NCI-H345 (cell line): ENCODE data around the gene CNOT6.
"Not testable (repeated sequence)": the region's sequence is repeated elsewhere in the genome, so short reads cannot be mapped to it uniquely, and the experiment has no call there.

Source experiments
- DNase-seq: peaks from one replicate; lab custom pipeline; 2025; lab: John Stamatoyannopoulos, UW

Gene CNOT6

GRCh38 chr5:180494060-180494509, at the start of gene CNOT6:
CNOT6 (plus strand) TSS chr5:180494379; CDS start chr5:180529277, 34,898 bp downstream.
- DNase-seq: peak; percentile 95

GRCh38 chr5:180454752-180455151, 39.4 kb upstream of the CNOT6 start:
- no peak for DNase-seq

GRCh38 chr5:180455872-180456271, 38.3 kb upstream of the CNOT6 start:
- DNase-seq: no peak

GRCh38 chr5:180456792-180457191, 37.4 kb upstream of the CNOT6 start:
- DNase-seq: no peak

DNA sequence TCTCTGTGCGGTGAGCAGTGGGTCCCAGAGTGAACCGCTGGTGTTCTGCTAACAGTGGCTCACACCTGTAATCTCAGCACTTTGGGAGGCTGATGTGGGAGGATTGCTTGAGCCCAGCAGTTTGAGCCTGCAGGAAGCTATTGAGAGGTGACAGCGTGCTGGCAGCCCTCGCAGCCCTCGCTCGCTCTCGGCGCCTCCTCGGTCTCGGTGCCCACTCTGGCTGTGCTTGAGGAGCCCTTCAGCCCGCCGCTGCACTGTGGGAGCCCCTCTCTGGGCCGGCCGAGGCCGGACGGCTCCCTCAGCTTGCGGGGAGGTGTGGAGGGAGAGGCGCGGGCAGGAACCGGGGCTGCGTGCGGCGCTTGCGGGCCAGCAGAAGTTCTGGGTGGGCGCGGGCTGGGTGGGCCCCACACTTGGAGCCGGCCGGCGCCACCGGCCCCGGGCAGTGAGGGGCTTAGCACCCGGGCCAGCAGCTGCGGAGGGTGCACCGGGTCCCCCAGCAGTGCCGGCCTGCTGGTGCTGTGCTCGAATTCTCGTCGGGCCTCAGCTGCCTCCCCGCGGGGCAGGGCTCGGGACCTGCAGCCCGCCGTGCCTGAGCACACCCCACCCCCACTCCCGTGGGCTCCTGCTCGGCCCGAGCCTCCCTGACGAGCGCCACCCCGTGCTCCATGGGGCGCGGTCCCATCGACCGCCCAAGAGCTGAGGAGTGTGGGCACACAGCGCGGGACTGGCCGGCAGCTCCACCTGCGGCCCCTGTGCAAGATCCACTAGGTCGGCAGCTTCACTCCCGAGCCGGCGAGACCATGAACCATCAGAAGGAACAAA, 35.1 kb upstream of the CNOT6 start:
- DNase-seq: not testable (repeated sequence)

DNA sequence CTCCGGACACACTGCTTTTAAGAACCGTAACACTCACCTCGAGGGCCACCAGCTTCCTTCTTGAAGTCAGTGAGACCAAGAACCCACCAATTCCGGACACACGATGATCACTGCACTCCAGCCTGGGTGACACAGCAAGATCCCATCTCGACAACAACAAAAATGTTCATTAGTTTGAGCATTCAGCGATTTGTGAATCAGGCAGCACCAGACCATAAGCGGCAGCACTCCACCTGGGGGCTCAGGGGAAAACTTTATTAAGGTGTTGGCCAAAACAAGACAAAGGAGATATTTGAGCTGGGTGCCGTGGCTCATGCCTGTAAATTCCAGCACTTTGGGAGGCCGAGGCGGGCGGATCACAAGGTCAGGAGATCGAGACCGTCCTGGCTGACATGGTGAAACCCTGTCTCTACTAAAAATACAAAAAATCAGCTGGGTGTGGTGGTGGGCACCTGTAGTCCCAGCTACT, 34.5 kb upstream of the CNOT6 start:
- not testable (repeated sequence) for DNase-seq

- no peak for DNase-seq
Observed at GRCh38 chr5:180460834-180461233, 33.3 kb upstream of the CNOT6 start.

- DNase-seq: no peak
Observed at GRCh38 chr5:180461303-180461702, 32.9 kb upstream of the CNOT6 start.

DNA sequence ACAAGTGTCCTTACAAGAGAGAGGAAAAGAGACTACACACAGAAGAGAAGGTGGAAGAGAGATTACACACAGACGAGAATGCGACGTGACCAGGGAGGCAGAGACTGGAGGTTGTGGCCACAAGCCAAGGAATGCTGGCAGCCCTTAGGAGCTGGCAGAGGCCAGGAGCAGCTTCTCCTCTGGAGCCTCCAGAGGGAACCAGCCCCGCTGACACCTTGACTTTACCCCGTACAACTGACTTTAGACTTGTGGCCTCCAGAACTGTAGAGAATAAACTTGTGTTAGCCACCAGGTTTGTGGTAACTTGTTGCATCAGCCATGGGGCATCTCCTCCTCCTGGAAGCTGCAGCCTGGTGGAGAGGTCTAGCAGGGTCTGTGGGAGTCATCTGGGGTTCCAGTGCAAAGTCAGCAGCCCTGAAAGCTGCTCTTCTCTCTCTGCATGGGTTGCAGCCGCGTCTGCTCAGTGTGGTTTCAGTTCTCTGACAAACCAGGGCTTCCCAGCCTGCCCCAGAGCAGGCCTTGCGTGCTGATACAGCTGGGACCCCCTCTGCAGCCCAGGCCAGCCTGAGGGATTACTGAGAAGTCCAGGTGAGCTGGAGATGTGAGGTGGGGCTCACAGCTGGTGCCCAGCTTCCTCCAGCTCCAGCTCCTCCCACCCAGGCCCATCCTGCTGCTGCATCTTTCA, 30.8 kb upstream of the CNOT6 start:
- no peak for DNase-seq

- DNase-seq: no peak
Observed at GRCh38 chr5:180463916-180464602, 30.1 kb upstream of the CNOT6 start.

GRCh38 chr5:180464603-180464970, 29.6 kb upstream of the CNOT6 start:
- no peak for DNase-seq

- not testable (repeated sequence) for DNase-seq
Observed at GRCh38 chr5:180465052-180465451, 29.1 kb upstream of the CNOT6 start.

DNA sequence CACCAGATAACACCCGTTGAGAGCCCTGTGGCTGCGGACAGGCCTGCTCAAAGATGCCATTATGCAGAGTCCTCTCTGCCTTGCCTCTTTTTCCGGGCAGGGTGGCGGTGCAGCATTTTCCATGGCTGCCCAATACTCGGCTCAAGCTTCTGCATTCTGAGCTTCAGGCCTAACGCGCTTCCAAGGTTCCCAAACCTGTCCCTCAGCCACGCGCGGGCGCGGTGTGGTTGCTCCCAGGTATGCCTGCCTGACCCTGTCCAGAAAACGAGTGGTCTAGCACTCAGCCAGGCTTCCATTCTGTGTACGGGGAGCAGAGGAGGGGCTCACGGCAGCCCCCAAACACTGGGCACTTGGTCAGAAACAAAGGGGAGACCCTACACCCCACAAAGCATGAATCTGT, 27.9 kb upstream of the CNOT6 start:
- no peak for DNase-seq

DNA sequence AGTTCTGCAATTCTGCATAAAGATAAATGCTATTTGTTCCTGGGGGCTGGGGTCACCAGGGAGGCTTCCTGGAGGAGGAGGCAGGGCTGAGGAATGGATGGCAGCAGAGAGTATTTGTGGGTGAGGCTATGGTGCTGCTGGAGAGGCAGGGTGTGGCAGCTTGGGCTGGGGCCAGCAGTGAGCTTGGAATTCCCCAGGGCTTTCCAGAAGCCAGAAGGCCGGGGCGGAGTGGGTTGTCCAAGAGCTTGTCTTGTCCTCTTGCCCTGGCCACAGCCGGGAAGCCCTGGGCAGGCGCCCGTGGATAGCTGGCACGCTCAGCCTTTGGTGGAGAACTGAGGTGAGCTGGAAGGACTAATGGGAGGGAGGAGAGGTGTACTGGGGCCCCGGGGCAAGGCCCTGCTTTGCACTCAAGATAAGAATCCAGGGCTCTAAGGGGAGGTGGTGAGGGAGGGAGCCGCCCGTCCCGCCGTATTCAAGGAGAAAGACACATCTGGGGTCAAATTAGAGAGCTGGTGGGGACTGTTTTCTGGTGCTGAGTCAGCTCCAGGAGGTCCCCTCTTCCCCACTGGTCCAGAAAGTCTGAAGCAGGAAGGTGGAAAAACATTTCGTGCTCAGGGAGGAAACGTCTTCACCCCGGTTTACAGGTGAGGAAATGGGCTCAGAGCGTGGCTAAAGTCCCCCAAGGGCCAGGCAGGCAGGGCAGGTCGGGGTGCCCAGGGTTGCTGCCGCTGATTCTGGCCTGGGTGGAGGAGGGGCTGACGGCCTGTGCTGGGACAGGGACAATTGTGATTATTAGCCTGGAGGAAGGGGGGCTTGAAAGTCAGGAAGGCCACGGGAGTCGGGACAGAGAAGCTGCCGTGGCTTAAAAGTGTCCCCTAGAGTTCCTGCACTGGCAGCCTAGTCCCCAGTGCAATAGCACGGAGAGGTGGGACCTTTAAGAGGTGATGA, 26.9 kb upstream of the CNOT6 start:
- no peak for DNase-seq

- DNase-seq: no peak
Observed at GRCh38 chr5:180467989-180468731, 26.0 kb upstream of the CNOT6 start.

DNA sequence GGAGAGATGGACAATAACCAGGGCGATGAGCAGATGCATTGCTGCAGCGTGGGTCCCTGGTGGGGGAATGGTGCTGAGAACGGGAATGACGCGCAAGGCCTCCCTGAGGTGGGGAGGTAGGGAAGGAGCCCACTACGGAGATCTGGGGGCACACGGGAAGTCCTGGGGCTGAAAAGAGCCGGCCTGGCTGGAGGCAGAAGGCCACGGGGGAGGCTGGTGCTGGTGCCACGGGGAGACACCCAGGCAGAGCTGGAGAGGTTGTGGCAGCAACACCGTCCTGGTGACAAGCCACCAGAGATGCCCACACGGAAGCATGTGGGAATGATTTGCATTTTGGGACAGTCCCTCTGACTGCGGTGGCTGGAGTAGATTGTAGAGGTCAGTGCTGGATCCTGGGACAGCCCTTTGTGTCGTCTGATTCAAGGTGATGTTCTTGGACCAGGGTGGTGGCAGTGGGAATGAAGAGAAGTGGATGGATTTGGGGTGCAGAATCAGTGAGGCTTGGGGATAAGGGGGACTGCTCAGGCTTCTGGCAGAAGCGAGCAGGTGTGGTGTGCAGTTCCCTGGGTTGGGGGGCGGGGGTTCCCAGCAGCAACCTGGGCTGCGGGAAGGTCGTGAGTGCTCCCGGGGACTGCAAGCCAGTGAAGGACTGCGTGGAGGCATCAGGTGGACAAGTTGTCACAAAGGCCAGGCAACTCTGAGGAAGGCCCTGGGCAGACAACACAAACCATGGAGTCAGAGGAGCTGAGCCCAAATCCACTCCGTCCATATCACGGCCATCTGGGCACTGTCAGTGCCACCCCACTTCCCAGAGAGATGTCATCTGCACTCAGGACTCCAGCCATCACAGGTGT, 25.2 kb upstream of the CNOT6 start:
- DNase-seq: no peak

DNA sequence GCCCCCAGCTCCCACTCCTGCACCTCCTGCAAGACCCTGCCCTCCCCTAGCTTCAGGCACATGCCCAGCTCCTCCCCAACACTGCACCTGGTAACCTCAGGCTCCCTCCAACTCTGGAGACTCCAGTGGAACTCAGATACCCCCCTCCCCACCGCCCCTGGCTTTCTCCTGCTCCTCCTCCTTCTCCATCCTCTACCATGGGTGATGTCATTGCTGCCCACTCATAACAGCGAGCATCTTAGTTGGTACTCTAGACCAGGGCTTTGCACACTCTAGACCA, 24.7 kb upstream of the CNOT6 start:
- DNase-seq: no peak

DNA sequence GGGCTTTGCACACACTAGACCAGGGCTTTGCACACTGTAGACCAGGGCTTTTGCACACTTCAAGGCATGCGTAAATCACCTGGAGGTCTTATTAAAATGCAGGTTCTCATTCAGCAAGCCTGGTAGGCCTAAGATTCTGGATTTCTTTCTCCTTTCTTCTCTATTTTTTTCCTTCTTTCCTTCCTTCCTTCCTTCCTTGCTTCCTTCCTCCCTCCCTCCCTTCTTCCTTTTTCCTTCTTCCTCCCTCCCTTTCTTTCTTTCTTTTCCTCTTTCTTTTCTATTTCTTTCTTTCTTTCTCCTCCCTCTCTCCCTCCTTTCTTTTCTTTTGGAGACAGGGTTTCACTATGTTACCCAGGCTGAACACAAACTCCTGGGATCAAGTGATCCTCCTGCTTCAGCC, 24.3 kb upstream of the CNOT6 start:
- no peak for DNase-seq

GRCh38 chr5:180470361-180470760, 23.8 kb upstream of the CNOT6 start:
- no peak for DNase-seq

DNA sequence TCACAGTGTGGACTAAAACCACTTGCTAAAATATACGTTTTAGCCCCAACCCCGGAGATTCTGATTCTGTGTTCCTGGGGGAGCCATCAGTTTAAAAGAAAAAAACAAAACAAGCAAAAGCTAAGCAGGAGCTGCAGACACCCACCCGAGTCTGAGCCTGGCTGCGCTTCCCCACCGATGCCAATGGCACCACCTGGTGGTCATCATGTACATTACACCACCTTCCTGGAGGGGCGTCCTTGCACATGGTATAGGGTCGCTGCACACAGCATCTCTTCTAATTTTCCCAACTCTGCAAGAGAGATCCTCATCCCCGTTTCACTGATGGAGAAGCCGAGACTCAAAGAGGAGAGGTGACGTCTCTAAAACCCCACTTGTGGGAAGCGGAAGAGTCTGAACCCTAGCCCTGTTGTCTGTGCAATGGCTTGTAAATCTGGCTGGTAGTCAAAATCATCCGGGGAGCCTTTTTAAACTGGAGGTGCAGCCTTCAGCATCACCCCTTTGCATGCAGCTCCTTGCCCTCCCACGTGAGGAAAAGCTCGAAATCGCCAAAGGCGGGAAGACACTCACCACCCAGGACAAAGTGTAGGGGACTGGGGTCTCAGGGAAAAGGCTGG, 23.1 kb upstream of the CNOT6 start:
- peak; percentile 60 for DNase-seq
